ENCODE data around the gene LYPD6. TPM values are rescaled to one million over a fixed set of nuclear protein-coding genes. Genes with fewer than 3 reads are reported as not detected.

The LYPD6 gene
- total and polyA plus RNA-seq, 9 of the 15 experiments (the other 6 are each of a cell fraction or from before 2014, with no cell fraction given): not detected

GRCh38 chr2:149463328-149464002 lies 133.1 kb downstream of the LYPD6 start (continued):
- TF ChIP-seq YY1 (IDR thresholded peaks at IDR 0.05; ENCODE audit: borderline replicate concordance in 1 of 3, control insufficient read depth in 1 of 3, extremely low read depth in 1 of 3, insufficient read depth in 3 of 3, insufficient read length in 1 of 3, insufficient replicate concordance in 2 of 3, low read depth in 1 of 3, low read length in 2 of 3): no peak
- TF ChIP-seq POLR2G (IDR thresholded peaks at IDR 0.05; ENCODE audit: low read depth, low read length): no peak
- no peak for TF ChIP-seq GMEB1 (CRISPR knock-in tag; IDR thresholded peaks at IDR 0.05)
- no peak for TF ChIP-seq ZC3H11A (IDR thresholded peaks at IDR 0.05; ENCODE audit: low read depth, low read length)
- no peak for TF ChIP-seq ZNF699 (CRISPR knock-in tag; IDR thresholded peaks at IDR 0.05; ENCODE audit: insufficient replicate concordance)

GRCh38 chr2:149464396-149464795 lies 134.0 kb downstream of the LYPD6 start:
- Histone ChIP-seq H3K36me3 (ENCODE audit: control insufficient read depth, insufficient read depth, low read length) (no peaks in the 10 kb centered on the region), H3K9me1 (ENCODE audit: control insufficient read depth, insufficient read depth, low read length) (no peaks in the 10 kb centered on the region), H3K79me2 (ENCODE audit: control insufficient read depth, insufficient read depth, low read length) (no peaks in the 10 kb centered on the region), H2AFZ (ENCODE audit: low read depth, low read length) (no peak overlapping the region), H3K4me3 (no peak overlapping the region), H3K4me2 (ENCODE audit: insufficient read depth, low read length) (no peak overlapping the region), H3K27ac (ENCODE audit: extremely low read depth, low read depth, low read length) (no peak overlapping the region), H3K27me3 (ENCODE audit: control insufficient read depth in 2 of 2, insufficient read depth in 2 of 2, low read length in 2 of 2) (no peaks in the 10 kb centered on the region), H3K9ac (ENCODE audit: insufficient read depth in 1 of 2, low read depth in 2 of 2, low read length in 2 of 2) (no peak overlapping the region), H4K20me1 (replicated peaks; ENCODE audit: control insufficient read depth, insufficient read depth, low read length) (no peaks in the 10 kb centered on the region), H3K4me1 (replicated peaks in 1 of 2; ENCODE audit: control insufficient read depth in 2 of 2, insufficient read depth in 2 of 2, low read length in 2 of 2) (no peaks in the 10 kb centered on the region), H3K9me3 (replicated peaks; ENCODE audit: control insufficient read depth, insufficient read depth, low read depth, low read length) (no peaks in the 10 kb centered on the region)
- ATAC-seq (no peak), DNase-seq (ENCODE audit: extremely low read depth in 1 of 4, low spot score in 3 of 4) (no peak), FAIRE-seq (no peak)
- POLR2A ChIA-PET: interaction anchor here (0.6 kb wide), 1 partner anchor 111 kb away, joined by 3 read pairs; no protein-coding TSS in a partner anchor
- in situ Hi-C loops (cut with MboI) (no loop called here), intact Hi-C loops (cut with micrococcal nuclease) (no loop called here)
- BruUV-seq (replicated peaks): no TSS peak
- CTCF ChIA-PET (ENCODE audit: low intra/inter-chr PET ratio): no interaction called here
- 0% methylated on average over 7 of the region's 7 CpGs for WGBS (ENCODE audit: insufficient coverage, low coverage, missing lambda C conversion rate)
- TF ChIP-seq CBFA2T2 (conservative IDR thresholded peaks at IDR 0.05) (no peak), HBP1 (CRISPR knock-in tag; IDR thresholded peaks at IDR 0.05) (no peak), CREBBP (IDR thresholded peaks at IDR 0.05; ENCODE audit: low read depth, low read length) (no peak), MCM7 (IDR thresholded peaks at IDR 0.05) (no peak), EZH2 (IDR thresholded peaks at IDR 0.05; ENCODE audit: borderline replicate concordance, low read depth, low read length) (no peak), ZNF589 (CRISPR knock-in tag; IDR thresholded peaks at IDR 0.05; ENCODE audit: low read depth) (no peak), CGGBP1 (CRISPR knock-in tag; IDR thresholded peaks at IDR 0.05) (no peak), COPS2 (conservative IDR thresholded peaks at IDR 0.05) (no peak), KLF6 (CRISPR knock-in tag; IDR thresholded peaks at IDR 0.05; ENCODE audit: borderline replicate concordance) (no peak)
